Spleen (tissue), 11 donors: ENCODE data around the gene CRELD2. TPM values are rescaled to one million over a fixed set of nuclear protein-coding genes. Genes with fewer than 3 reads are reported as not detected.

Experiments
- DNase-seq: peaks from one replicate; pipeline ENCODE4 v3.0.0-alpha.2; 2020
- H3K27ac ChIP-seq, 8 donors: fragments of 200-600 bp; sonication (generic) in 7 of 8; 1 replicate in 4 of 8; 2 replicates in 4 of 8; pipeline versions ENCODE4 v1.5.0 to v1.8.0; 2016 to 2021; ENCODE audit warnings: inconsistent platforms in 4 of 8, mild to moderate bottlenecking in 4 of 8, moderate library complexity in 1 of 8
- H3K27me3 ChIP-seq, 7 donors: fragments of 200-600 bp; sonication (generic) in 6 of 7; replicated peaks in 1 of 7; 1 replicate in 4 of 7; 2 replicates in 3 of 7; pipeline versions ENCODE4 v1.5.0 to v1.8.0; 2016 to 2021; ENCODE audit warnings: inconsistent platforms in 3 of 7, mild to moderate bottlenecking in 1 of 7
- H3K36me3 ChIP-seq, 6 donors: fragments of 200-600 bp; sonication (generic) in 5 of 6; 1 replicate in 4 of 6; 2 replicates in 2 of 6; pipeline versions ENCODE4 v1.5.0 to v1.8.0; 2016 to 2021; ENCODE audit warnings: inconsistent platforms in 2 of 6
- H3K4me1 ChIP-seq, 6 donors: fragments of 200-600 bp; sonication (generic) in 5 of 6; 1 replicate in 3 of 6; 2 replicates in 3 of 6; pipeline versions ENCODE4 v1.5.0 to v1.8.0; 2016 to 2021; ENCODE audit warnings: inconsistent platforms in 3 of 6
- H3K4me3 ChIP-seq, 8 donors: fragments of 200-600 bp; sonication (generic) in 7 of 8; 1 replicate in 4 of 8; 2 replicates in 4 of 8; pipeline versions ENCODE4 v1.5.0 to v1.8.0; 2016 to 2021; ENCODE audit warnings: inconsistent platforms in 4 of 8, mild to moderate bottlenecking in 4 of 8, moderate library complexity in 2 of 8
- H3K9me3 ChIP-seq, 8 donors: fragments of 200-600 bp; sonication (generic) in 7 of 8; 1 replicate in 4 of 8; 2 replicates in 4 of 8; pipeline versions ENCODE4 v1.5.0 to v1.8.0; 2016 to 2021; ENCODE audit warnings: inconsistent platforms in 4 of 8
- CTCF ChIP-seq, 11 experiments: fragments of 200-600 bp in 7 of 11; fragments of 450-650 bp in 4 of 11; sonication (generic) in 4 of 11; IDR thresholded peaks in 8 of 11; conservative IDR thresholded peaks in 3 of 11; 1 replicate in 7 of 11; 2 replicates in 4 of 11; pipeline versions ENCODE4 v1.4.0 to v1.8.0; 2016 to 2021; ENCODE audit warnings: antibody characterized with exemption in 11 of 11, inconsistent platforms in 4 of 11, mild to moderate bottlenecking in 1 of 11
- POLR2A ChIP-seq, 3 donors: fragments of 450-650 bp; IDR thresholded peaks; one replicate each; pipeline ENCODE4 v1.5.1; 2017; ENCODE audit warnings: antibody characterized with exemption in 3 of 3, mild to moderate bottlenecking in 1 of 3
- POLR2AphosphoS5 ChIP-seq, 3 donors: sonication (generic); formaldehyde crosslinking; IDR thresholded peaks; one replicate each; pipeline ENCODE4 v1.5.1; 2017; ENCODE audit warnings: antibody characterized with exemption in 3 of 3
- WGBS, 5 donors: extraction: QIAGEN DNeasy Blood & Tissue Kit in 3 of 5; methylation state at CpG; one replicate each; pipeline versions ENCODE4 v1.1.5 to v1.1.7; 2013 to 2018; 5-methylcytosine and 5-hydroxymethylcytosine counted together
- intact Hi-C: fragments of 100-400 bp; cut with DNase I; formaldehyde crosslinking; loops from one replicate; pipeline ENCODE4 v1.15.0; 2023; ENCODE audit warnings: low total_unique reads
- polyA plus RNA-seq, 3 donors: library from polyadenylated mRNA; stranded (reverse); fragments of 200-250 nt; gene quantifications; one replicate each; pipeline ENCODE4 v1.2.1, GENCODE V29; 2013
- total RNA-seq, 7 donors: library from RNA; depleted of rRNA in 3 of 7; stranded (reverse); fragments of >200 nt in 3 of 7; fragmentation: NEBNext Ultra II Directional in 4 of 7; extraction: Animal tissue kit (Norgen Biotek cat#: 25700) in 4 of 7; gene quantifications; one replicate each; pipeline versions ENCODE4 v1.1.0 to v1.2.1, GENCODE V29; 2016 to 2021
- donor health status: healthy with polysubstance abuse.
- donor health status: DM: no; HTN: no; CAD: no; lungs with moderate emphysema.
- donor health status: DM: no; HTN: no; CAD: no.
- donor health status: Bipolar disorder and iron deficiency.
- donor health status: healthy.
- donor health status: DM: no; HTN: no; CAD: no.
- donor health status: DM: yes; HTN: yes; CAD: no.

The CRELD2 gene
- total and polyA plus RNA-seq, 10 donors = 16.2 to 46.3 (median 34.9) TPM

- no peaks in the 10 kb centered on the region for H3K9me3 ChIP-seq
- no peaks in the 10 kb centered on the region for H3K27me3 ChIP-seq
- peak; percentile 56 for DNase-seq
- H3K4me3 ChIP-seq = no peak overlapping the region
- H3K27ac ChIP-seq = no peak overlapping the region
- peak in 1 of 3 donors; percentile 69 for TF ChIP-seq POLR2AphosphoS5 (IDR thresholded peaks at IDR 0.05)
- TF ChIP-seq POLR2A (IDR thresholded peaks at IDR 0.05) = no peak
- H3K36me3 ChIP-seq = peaks cover 0 to 88% (median 35%) of the 10 kb centered on the region in 6 donors
- H3K4me1 ChIP-seq = no peaks in the 10 kb centered on the region
- 88 to 95% (median 89%) methylated on average over 28 to 30 of the region's 30 CpGs for WGBS, 5 donors
- intact Hi-C loops = no loop called here
These were observed 17.8 kb upstream of the CRELD2 start for GRCh38 chr22:49900441-49901230.

- DNase-seq = no peak
- H3K27ac ChIP-seq = no peak overlapping the region
- 94 to 98% (median 97%) methylated on average over 11 of the region's 11 CpGs for WGBS, 5 donors
- intact Hi-C loops = no loop called here
- TF ChIP-seq POLR2AphosphoS5 (IDR thresholded peaks at IDR 0.05) (no peak), POLR2A (IDR thresholded peaks at IDR 0.05) (no peak), CTCF (IDR thresholded peaks at IDR 0.05 in 8 of 11, conservative IDR thresholded peaks at IDR 0.05 in 3 of 11) (no peak)
- peaks cover 0 to 96% (median 35%) of the 10 kb centered on the region in 6 donors for H3K36me3 ChIP-seq
- H3K9me3 ChIP-seq = no peaks in the 10 kb centered on the region
- H3K4me1 ChIP-seq = no peaks in the 10 kb centered on the region
- H3K27me3 ChIP-seq = no peaks in the 10 kb centered on the region
- no peak overlapping the region for H3K4me3 ChIP-seq
These were observed 17.0 kb upstream of the CRELD2 start for GRCh38 chr22:49901457-49901856.

GRCh38 chr22:49903322-49904039, 15.0 kb upstream of the CRELD2 start:
- 89 to 98% (median 95%) methylated on average over 8 to 17 of the region's 17 CpGs for WGBS, 5 donors

GRCh38 chr22:49904040-49904369, 14.4 kb upstream of the CRELD2 start:
- peak; percentile 56 for DNase-seq
- TF ChIP-seq POLR2A (IDR thresholded peaks at IDR 0.05) (no peak), POLR2AphosphoS5 (IDR thresholded peaks at IDR 0.05) (peak in 1 of 3 donors; percentile 29), CTCF (IDR thresholded peaks at IDR 0.05 in 8 of 11, conservative IDR thresholded peaks at IDR 0.05 in 3 of 11) (no peak)
- Histone ChIP-seq H3K27me3 (no peaks in the 10 kb centered on the region), H3K4me1 (no peaks in the 10 kb centered on the region), H3K9me3 (no peaks in the 10 kb centered on the region), H3K4me3 (no peak overlapping the region), H3K36me3 (peaks cover 0 to 100% (median 55%) of the 10 kb centered on the region in 6 donors), H3K27ac (no peak overlapping the region)
- WGBS, 5 donors = 86 to 100% (median 97%) methylated on average over 3 to 11 of the region's 11 CpGs
- intact Hi-C loops = no loop called here

More at GRCh38 chr22:49903322-49904039, 15.0 kb upstream of the CRELD2 start:
- peak; percentile 65 for DNase-seq
- H3K4me3 ChIP-seq = no peak overlapping the region
- H3K9me3 ChIP-seq = no peaks in the 10 kb centered on the region
- TF ChIP-seq POLR2AphosphoS5 (IDR thresholded peaks at IDR 0.05) (peak in 1 of 3 donors; percentile 27), POLR2A (IDR thresholded peaks at IDR 0.05) (no peak), CTCF (IDR thresholded peaks at IDR 0.05 in 8 of 11, conservative IDR thresholded peaks at IDR 0.05 in 3 of 11) (no peak)
- H3K27ac ChIP-seq = no peak overlapping the region
- no peaks in the 10 kb centered on the region for H3K4me1 ChIP-seq
- peaks cover 0 to 100% (median 50%) of the 10 kb centered on the region in 6 donors for H3K36me3 ChIP-seq
- intact Hi-C loops = no loop called here
- H3K27me3 ChIP-seq = no peaks in the 10 kb centered on the region
